GM12892 (cell line): ENCODE results near the gene COL18A1.

ENCODE experiments used
- POLR2A ChIP-seq: IDR thresholded peaks from 2 replicates; pipeline ENCODE4 v1.6.1; 2011; ENCODE audit warnings: low read depth, low read length, control low read depth
- POLR2AphosphoS5 ChIP-seq: IDR thresholded peaks from 2 replicates; pipeline ENCODE4 v1.6.1; 2011; ENCODE audit warnings: low read depth, low read length, control low read depth
- TAF1 ChIP-seq: IDR thresholded peaks from 2 replicates; pipeline ENCODE4 v1.6.1; 2011; ENCODE audit warnings: low read depth, mild to moderate bottlenecking, control low read depth, low read length, borderline replicate concordance

GRCh38 chr21:45467221-45467779 lies 62.3 kb downstream of the COL18A1 start:
- TF ChIP-seq POLR2AphosphoS5 = no peak
- TF ChIP-seq POLR2A = no peak
- no peak for TF ChIP-seq TAF1
